ENCODE data around the gene ZMYND8. TPM values are rescaled to one million over a fixed set of nuclear protein-coding genes. Genes with fewer than 3 reads are reported as not detected.
"Not testable (repeated sequence)": the region's sequence is repeated elsewhere in the genome, so short reads cannot be mapped to it uniquely, and the experiment has no call there.

The ZMYND8 gene
- total and polyA plus RNA-seq, 2 of the 8 experiments (the other 6 are each of a cell fraction or from before 2014, with no cell fraction given), result 50.5 to 163 TPM

DNA sequence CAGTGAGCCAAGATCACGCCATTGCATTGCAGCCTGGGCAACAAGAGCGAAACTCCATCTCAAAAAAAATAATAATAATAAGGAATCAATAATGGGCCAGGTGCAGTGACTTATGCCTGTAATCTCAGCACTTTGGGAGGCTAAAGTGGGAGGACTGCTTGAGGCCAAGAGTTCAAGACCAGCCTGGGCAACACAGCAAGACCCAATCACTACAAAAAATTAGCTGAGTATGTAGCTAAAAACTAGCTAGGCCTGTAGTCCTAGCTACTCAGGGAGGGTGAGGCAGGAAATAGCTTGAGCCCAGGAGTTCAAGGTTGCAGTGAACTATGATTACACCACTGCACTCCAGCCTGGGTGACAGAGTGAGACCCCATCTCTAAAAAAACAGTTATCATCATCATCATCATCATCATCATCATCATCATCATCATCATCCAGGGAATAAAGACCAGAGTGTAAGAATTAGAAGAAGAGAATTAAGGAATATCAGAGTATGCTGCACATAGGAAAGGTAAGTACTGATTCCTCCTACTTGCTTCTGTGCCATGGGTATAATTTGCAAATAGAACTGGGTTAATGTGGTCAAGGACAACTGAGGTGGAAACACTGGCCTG, 95.2 kb downstream of the ZMYND8 start:
- H4K91ac ChIP-seq (replicated peaks; ENCODE audit: insufficient read length, low read length); H2BK15ac ChIP-seq (ENCODE audit: low read length); H2BK12ac ChIP-seq (ENCODE audit: low read depth, low read length); H3K4me1 ChIP-seq (replicated peaks in 1 of 4; ENCODE audit: control insufficient read depth in 3 of 4, insufficient read depth in 4 of 4, low read length in 3 of 4); H4K5ac ChIP-seq (ENCODE audit: insufficient read length, low read depth, low read length); H4K8ac ChIP-seq (ENCODE audit: extremely low read depth, insufficient read depth, low read length); H2BK120ac ChIP-seq (replicated peaks; ENCODE audit: low read depth, low read length); H2BK20ac ChIP-seq (ENCODE audit: low read length); H2AFZ ChIP-seq (ENCODE audit: low read length); H3K14ac ChIP-seq (ENCODE audit: insufficient read length); H3K18ac ChIP-seq (ENCODE audit: extremely low read depth, low read length); H3K9ac ChIP-seq (replicated peaks in 1 of 4; ENCODE audit: extremely low read depth in 1 of 4, low read depth in 3 of 4, low read length in 3 of 4); H3K4me3 ChIP-seq (ENCODE audit: extremely low read depth in 1 of 4, insufficient read depth in 2 of 4, low read depth in 3 of 4, low read length in 4 of 4); H3K4ac ChIP-seq (replicated peaks; ENCODE audit: insufficient read length, low read depth, low read length); H2BK5ac ChIP-seq (ENCODE audit: low read depth, low read length); H3K23me2 ChIP-seq (ENCODE audit: low read depth, low read length); FAIRE-seq; H3K79me1 ChIP-seq (ENCODE audit: low read depth, low read length); H3K4me2 ChIP-seq (ENCODE audit: insufficient read depth in 1 of 2, low read depth in 2 of 2, low read length in 2 of 2); H3K9me3 ChIP-seq (ENCODE audit: insufficient read depth in 2 of 2, low read depth in 1 of 2, low read length in 1 of 2); DNase-seq (ENCODE audit: low read depth in 1 of 2, low spot score in 2 of 2); H2AK5ac ChIP-seq (ENCODE audit: low read depth, low read length); H3K56ac ChIP-seq (replicated peaks; ENCODE audit: insufficient read length, low read depth, low read length); H3K27ac ChIP-seq (ENCODE audit: low read depth, low read length); H4K20me1 ChIP-seq (replicated peaks in 1 of 2; ENCODE audit: control insufficient read depth in 1 of 2, insufficient read depth in 2 of 2, low read length in 2 of 2); H3K27me3 ChIP-seq (replicated peaks in 1 of 4; ENCODE audit: control insufficient read depth in 3 of 4, extremely low read depth in 1 of 4, insufficient read depth in 3 of 4, low read length in 3 of 4); H3K23ac ChIP-seq (ENCODE audit: insufficient read length): not testable (repeated sequence)
- H3K79me2 ChIP-seq (ENCODE audit: control insufficient read depth in 1 of 2, insufficient read depth in 2 of 2, low read length in 2 of 2), result peaks cover 0 to 78% of the 10 kb centered on the region in 2 experiments; a peak in 2 of 4 replicates
- CTCF ChIA-PET (ENCODE audit: partially characterized antibody), result interaction anchor here (0.6 to 2.1 kb wide), 3 partner anchors 11 to 122 kb away, joined by 3 to 8 read pairs (median 3); no protein-coding TSS in a partner anchor
- 93% methylated on average over 2 of the region's 2 CpGs; no CpG with 5 or more reads in 1 of the 2 experiments for WGBS, 2 experiments (ENCODE audit: extremely low coverage in 1 of 2, insufficient coverage in 1 of 2, insufficient read length in 1 of 2, insufficient replicate concordance in 2 of 2, low coverage in 1 of 2, low lambda C conversion rate in 2 of 2, missing lambda C conversion rate in 1 of 2)
- POLR2A ChIA-PET (ENCODE audit: partially characterized antibody), result interaction anchor here (1.6 kb wide), 1 partner anchor 13 kb away, joined by 3 read pairs; no protein-coding TSS in a partner anchor
- peaks cover 15 to 78% (median 56%) of the 10 kb centered on the region in 4 experiments; a peak in 7 of 8 replicates for H3K36me3 ChIP-seq (ENCODE audit: control insufficient read depth in 2 of 4, insufficient read depth in 4 of 4, low read length in 3 of 4)

Data from H1 (cell line).